HEK293 (cell line): Measurements from ENCODE around the gene EDC3.

Source experiments
- BCL11B ChIP-seq: fragments of 450-650 bp; formaldehyde crosslinking; IDR thresholded peaks from 2 replicates; pipeline ENCODE4 v1.5.1; 2016; ENCODE audit warnings: low read depth, missing biosample characterization, missing genetic modification characterization
- EGR2 ChIP-seq: fragments of 450-650 bp; formaldehyde crosslinking; IDR thresholded peaks from 2 replicates; pipeline ENCODE4 v1.5.1; 2016; ENCODE audit warnings: low read depth, missing biosample characterization, missing genetic modification characterization
- GLIS1 ChIP-seq: fragments of 450-650 bp; formaldehyde crosslinking; IDR thresholded peaks from 2 replicates; pipeline ENCODE4 v1.5.1; 2016; ENCODE audit warnings: missing biosample characterization, missing genetic modification characterization
- IKZF3 ChIP-seq: fragments of 450-650 bp; IDR thresholded peaks from 2 replicates; pipeline ENCODE4 v1.5.0; 2018; ENCODE audit warnings: missing biosample characterization, mild to moderate bottlenecking, missing genetic modification characterization, moderate library complexity
- KLF1 ChIP-seq: fragments of 450-650 bp; formaldehyde crosslinking; IDR thresholded peaks from 2 replicates; pipeline ENCODE4 v1.5.1; 2016; ENCODE audit warnings: missing biosample characterization, missing genetic modification characterization
- PATZ1 ChIP-seq: fragments of 450-650 bp; formaldehyde crosslinking; IDR thresholded peaks from 2 replicates; pipeline ENCODE4 v1.5.1; 2016; ENCODE audit warnings: missing biosample characterization, missing genetic modification characterization
- PBX3 ChIP-seq: sonication (generic); formaldehyde crosslinking; IDR thresholded peaks from 2 replicates; pipeline ENCODE4 v1.8.1; 2022; ENCODE audit warnings: mild to moderate bottlenecking, moderate library complexity, missing genetic modification reagents
- SALL2 ChIP-seq: fragments of 450-650 bp; formaldehyde crosslinking; IDR thresholded peaks from 2 replicates; pipeline ENCODE4 v1.5.0; 2017; ENCODE audit warnings: missing biosample characterization, mild to moderate bottlenecking, missing genetic modification characterization, borderline replicate concordance
- ZBTB26 ChIP-seq: fragments of 450-650 bp; formaldehyde crosslinking; optimal IDR thresholded peaks from 2 replicates; pipeline ENCODE3; 2016; ENCODE audit warnings: missing biosample characterization, mild to moderate bottlenecking, missing genetic modification characterization
- ZFHX2 ChIP-seq: fragments of 450-650 bp; formaldehyde crosslinking; conservative IDR thresholded peaks from 2 replicates; pipeline ENCODE4 v1.5.1; 2016; ENCODE audit warnings: missing biosample characterization, missing genetic modification characterization
- ZNF10 ChIP-seq: fragments of 450-650 bp; formaldehyde crosslinking; IDR thresholded peaks from 2 replicates; pipeline ENCODE4 v1.5.1; 2017; ENCODE audit warnings: missing biosample characterization, missing genetic modification characterization
- ZNF146 ChIP-seq: fragments of 450-650 bp; formaldehyde crosslinking; IDR thresholded peaks from 2 replicates; pipeline ENCODE4 v1.5.1; 2016; ENCODE audit warnings: missing biosample characterization, missing genetic modification characterization
- ZNF184 ChIP-seq: fragments of 450-650 bp; IDR thresholded peaks from 2 replicates; pipeline ENCODE4 v1.5.1; 2018; ENCODE audit warnings: missing biosample characterization, mild to moderate bottlenecking, missing genetic modification characterization
- ZNF341 ChIP-seq: fragments of 450-650 bp; formaldehyde crosslinking; IDR thresholded peaks from 2 replicates; pipeline ENCODE4; 2016; ENCODE audit warnings: low read depth, missing biosample characterization, missing genetic modification characterization
- ZNF391 ChIP-seq: fragments of 450-650 bp; formaldehyde crosslinking; IDR thresholded peaks from 2 replicates; pipeline ENCODE4 v1.5.1; 2016; ENCODE audit warnings: low read depth, missing biosample characterization, missing genetic modification characterization, borderline replicate concordance
- ZNF404 ChIP-seq: fragments of 450-650 bp; formaldehyde crosslinking; IDR thresholded peaks from 2 replicates; pipeline ENCODE4 v1.5.1; 2017; ENCODE audit warnings: missing biosample characterization, missing genetic modification characterization
- ZNF488 ChIP-seq: fragments of 450-650 bp; formaldehyde crosslinking; IDR thresholded peaks from 2 replicates; pipeline ENCODE4 v1.5.1; 2016; ENCODE audit warnings: missing biosample characterization, missing genetic modification characterization
- ZNF518A ChIP-seq: fragments of 450-650 bp; formaldehyde crosslinking; conservative IDR thresholded peaks from 2 replicates; pipeline ENCODE4 v1.5.1; 2016; ENCODE audit warnings: low read depth, missing biosample characterization, missing genetic modification characterization
- ZNF529 ChIP-seq: fragments of 450-650 bp; formaldehyde crosslinking; IDR thresholded peaks from 2 replicates; pipeline ENCODE4 v1.5.1; 2017; ENCODE audit warnings: missing genetic modification characterization, missing biosample characterization; ENCODE audit not compliant: insufficient replicate concordance
- ZNF561 ChIP-seq: fragments of 450-650 bp; IDR thresholded peaks from 2 replicates; pipeline ENCODE4 v1.5.1; 2018; ENCODE audit warnings: missing biosample characterization, missing genetic modification characterization, borderline replicate concordance
- ZNF571 ChIP-seq: fragments of 450-650 bp; formaldehyde crosslinking; IDR thresholded peaks from 2 replicates; pipeline ENCODE4 v1.5.0; 2017; ENCODE audit warnings: missing biosample characterization, missing genetic modification characterization
- ZNF692 ChIP-seq: fragments of 450-650 bp; formaldehyde crosslinking; IDR thresholded peaks from 2 replicates; pipeline ENCODE4 v1.5.1; 2016; ENCODE audit warnings: missing biosample characterization, missing genetic modification characterization
- ZNF76 ChIP-seq: fragments of 450-650 bp; formaldehyde crosslinking; IDR thresholded peaks from 2 replicates; pipeline ENCODE4; 2016; ENCODE audit warnings: low read depth, missing biosample characterization, missing genetic modification characterization, borderline replicate concordance
- ZNF768 ChIP-seq: fragments of 450-650 bp; formaldehyde crosslinking; IDR thresholded peaks from 2 replicates; pipeline ENCODE4 v1.5.1; 2018; ENCODE audit warnings: missing biosample characterization, mild to moderate bottlenecking, missing genetic modification characterization
- ZNF776 ChIP-seq: fragments of 450-650 bp; formaldehyde crosslinking; IDR thresholded peaks from 2 replicates; pipeline ENCODE4 v1.5.0; 2017; ENCODE audit warnings: missing biosample characterization, missing genetic modification characterization, borderline replicate concordance
- ZNF785 ChIP-seq: fragments of 450-650 bp; formaldehyde crosslinking; IDR thresholded peaks from 2 replicates; pipeline ENCODE4 v1.5.1; 2016; ENCODE audit warnings: missing biosample characterization, missing genetic modification characterization
- ZSCAN23 ChIP-seq: fragments of 450-650 bp; formaldehyde crosslinking; IDR thresholded peaks from 2 replicates; pipeline ENCODE4 v1.5.1; 2016; ENCODE audit warnings: missing biosample characterization, missing genetic modification characterization

Gene EDC3

GRCh38 chr15:74615508-74616365 is 80.1 kb downstream of the EDC3 start, which contains the start of gene CLK3 (continued):
- TF ChIP-seq ZNF488 (tag by site-specific recombination): no peak
- TF ChIP-seq GLIS1 (tag by site-specific recombination): peak; percentile 61
- TF ChIP-seq SALL2 (tag by site-specific recombination): peak; percentile 89; the same call in 1 of the 2 replicates
- peak; percentile 75 for TF ChIP-seq ZNF341 (tag by site-specific recombination)
- TF ChIP-seq ZNF529 (tag by site-specific recombination): no peak
- TF ChIP-seq EGR2 (tag by site-specific recombination): peak; percentile 49
- peak; percentile 41 for TF ChIP-seq PATZ1 (tag by site-specific recombination)
- peak; percentile 41; the same call in 1 of the 2 replicates for TF ChIP-seq ZNF391 (tag by site-specific recombination)
- TF ChIP-seq ZNF146: peak; percentile 17; the same call in 1 of the 2 replicates
- peak; percentile 66 for TF ChIP-seq ZBTB26 (tag by site-specific recombination)
- no peak for TF ChIP-seq ZNF768
- peak; percentile 76 for TF ChIP-seq ZFHX2 (tag by site-specific recombination)
- TF ChIP-seq BCL11B (tag by site-specific recombination): peak; percentile 63
- TF ChIP-seq ZNF692 (tag by site-specific recombination): peak; percentile 92
- TF ChIP-seq ZNF776 (tag by site-specific recombination): no peak
- peak; percentile 95 for TF ChIP-seq ZNF561 (tag by site-specific recombination)
- peak; percentile 92 for TF ChIP-seq PBX3 (CRISPR knock-in tag)
- TF ChIP-seq ZNF184: peak; percentile 77
- peak; percentile 87 for TF ChIP-seq IKZF3 (tag by site-specific recombination)
- TF ChIP-seq ZNF785 (tag by site-specific recombination): peak; percentile 16; the same call in 1 of the 2 replicates
- no peak for TF ChIP-seq ZSCAN23
- TF ChIP-seq ZNF10 (tag by site-specific recombination): peak; percentile 53; the same call in 1 of the 2 replicates
- no peak for TF ChIP-seq KLF1 (tag by site-specific recombination)
- TF ChIP-seq ZNF76: peak; percentile 72
- no peak for TF ChIP-seq ZNF571 (tag by site-specific recombination)
- TF ChIP-seq ZNF404 (tag by site-specific recombination): no peak
- 0 out of 2 replicates have a peak, but pooled peaks have one; percentile 44 for TF ChIP-seq ZNF518A (tag by site-specific recombination)
